Muscle layer of colon (tissue), 2 donors: ENCODE results near the gene DEAF1.

ENCODE experiments used
- H3K27ac ChIP-seq: one replicate; pipeline ENCODE4 v1.7.0; 2013; ENCODE audit warnings: low read depth, mild to moderate bottlenecking, low read length, moderate library complexity
- H3K27me3 ChIP-seq, 2 donors: one replicate each; pipeline ENCODE4 v1.7.0; 2013; ENCODE audit warnings: low read length in 2 of 2, mild to moderate bottlenecking in 2 of 2; ENCODE audit not compliant: insufficient read depth in 2 of 2, control insufficient read depth in 1 of 2
- H3K36me3 ChIP-seq: one replicate; pipeline ENCODE4 v1.7.0; 2013; ENCODE audit warnings: mild to moderate bottlenecking, low read length; ENCODE audit not compliant: insufficient read depth
- H3K4me1 ChIP-seq: one replicate; pipeline ENCODE4 v1.7.0; 2013; ENCODE audit warnings: mild to moderate bottlenecking, low read length; ENCODE audit not compliant: insufficient read depth
- H3K4me3 ChIP-seq, 2 donors: one replicate each; pipeline ENCODE4 v1.7.0; 2013; ENCODE audit warnings: low read length in 2 of 2, low read depth in 1 of 2, mild to moderate bottlenecking in 1 of 2, moderate library complexity in 1 of 2
- H3K9ac ChIP-seq: one replicate; pipeline ENCODE4 v1.7.0; 2013; ENCODE audit warnings: low read length
- H3K9me3 ChIP-seq: one replicate; pipeline ENCODE4 v1.7.0; 2013; ENCODE audit warnings: mild to moderate bottlenecking, low read length
- donor health status: abdominal sarcoma.
- donor health status: Adenocarcinoma of cecum.

DEAF1 gene

GRCh38 chr11:637333-637592, 57.8 kb downstream of the DEAF1 start:
- Histone ChIP-seq H3K27ac (no peak overlapping the region), H3K9me3 (no peaks in the 10 kb centered on the region), H3K4me1 (no peaks in the 10 kb centered on the region), H3K4me3 (no peak overlapping the region), H3K9ac (no peak overlapping the region), H3K36me3 (peaks cover 7% of the 10 kb centered on the region), H3K27me3 (peaks cover 12 to 31% of the 10 kb centered on the region in 2 donors)

GRCh38 chr11:636511-637332, 58.3 kb downstream of the DEAF1 start, which contains the start of gene DRD4:
Gene DRD4 (plus strand): TSS chr11:637269. CDS start chr11:637305, 36 bp downstream.
- Histone ChIP-seq H3K9me3 (no peaks in the 10 kb centered on the region), H3K27me3 (peaks cover 12 to 31% of the 10 kb centered on the region in 2 donors), H3K9ac (no peak within 1 kb of the TSS), H3K4me3 (no peak within 1 kb of the TSS), H3K4me1 (no peaks in the 10 kb centered on the region), H3K27ac (no peak within 1 kb of the TSS), H3K36me3 (peaks cover 2% of the 10 kb centered on the region)

- peaks cover 12 to 31% of the 10 kb centered on the region in 2 donors for H3K27me3 ChIP-seq
- no peaks in the 10 kb centered on the region for H3K36me3 ChIP-seq
- no peak overlapping the region for H3K4me3 ChIP-seq
- H3K9ac ChIP-seq, result no peak overlapping the region
- no peaks in the 10 kb centered on the region for H3K4me1 ChIP-seq
- H3K27ac ChIP-seq, result no peak overlapping the region
- H3K9me3 ChIP-seq, result no peaks in the 10 kb centered on the region
Observed at GRCh38 chr11:635945-636510, 59.0 kb downstream of the DEAF1 start.

- Histone ChIP-seq H3K4me1 (peaks cover 4% of the 10 kb centered on the region), H3K27ac (no peak overlapping the region), H3K9me3 (no peaks in the 10 kb centered on the region), H3K36me3 (no peaks in the 10 kb centered on the region), H3K9ac (no peak overlapping the region), H3K27me3 (peaks cover 0 to 8% of the 10 kb centered on the region in 2 donors), H3K4me3 (no peak overlapping the region)
Observed at GRCh38 chr11:630871-631270, 64.2 kb downstream of the DEAF1 start.

- Histone ChIP-seq H3K4me3 (no peak overlapping the region), H3K27ac (no peak overlapping the region), H3K9ac (no peak overlapping the region), H3K36me3 (no peaks in the 10 kb centered on the region), H3K4me1 (peaks cover 4% of the 10 kb centered on the region), H3K9me3 (no peaks in the 10 kb centered on the region), H3K27me3 (peaks cover 0 to 25% of the 10 kb centered on the region in 2 donors)
Observed at GRCh38 chr11:629237-629583, 65.8 kb downstream of the DEAF1 start.

GRCh38 chr11:628056-628455, 67.0 kb downstream of the DEAF1 start:
- Histone ChIP-seq H3K36me3 (no peaks in the 10 kb centered on the region), H3K9me3 (no peaks in the 10 kb centered on the region), H3K27me3 (peaks cover 0 to 33% of the 10 kb centered on the region in 2 donors), H3K9ac (no peak overlapping the region), H3K4me3 (no peak overlapping the region), H3K27ac (no peak overlapping the region), H3K4me1 (peaks cover 4% of the 10 kb centered on the region)

GRCh38 chr11:627308-627576, 67.8 kb downstream of the DEAF1 start:
- Histone ChIP-seq H3K27me3 (peaks cover 0 to 34% of the 10 kb centered on the region in 2 donors), H3K4me1 (peaks cover 4% of the 10 kb centered on the region)

GRCh38 chr11:626475-627307, 68.3 kb downstream of the DEAF1 start, which contains the start of gene SCT:
Gene SCT (minus strand): TSS chr11:627181. CDS start chr11:627143, 38 bp downstream.
- no peak within 1 kb of the TSS for H3K27ac ChIP-seq
- no peak within 1 kb of the TSS for H3K9ac ChIP-seq
- peaks cover 0 to 34% of the 10 kb centered on the region in 2 donors for H3K27me3 ChIP-seq
- H3K36me3 ChIP-seq, result no peaks in the 10 kb centered on the region
- H3K9me3 ChIP-seq, result no peaks in the 10 kb centered on the region
- H3K4me3 ChIP-seq, result no peak within 1 kb of the TSS
- peaks cover 4% of the 10 kb centered on the region for H3K4me1 ChIP-seq

More at GRCh38 chr11:627308-627576, 67.8 kb downstream of the DEAF1 start:
- H3K9ac ChIP-seq, result no peak overlapping the region
- H3K9me3 ChIP-seq, result no peaks in the 10 kb centered on the region
- no peaks in the 10 kb centered on the region for H3K36me3 ChIP-seq
- H3K27ac ChIP-seq, result no peak overlapping the region
- no peak overlapping the region for H3K4me3 ChIP-seq

GRCh38 chr11:625636-626268, 69.3 kb downstream of the DEAF1 start:
- Histone ChIP-seq H3K27ac (no peak overlapping the region), H3K4me3 (no peak overlapping the region)

GRCh38 chr11:624705-625635, 70.1 kb downstream of the DEAF1 start, which contains the start of gene CDHR5:
Gene CDHR5 (minus strand): TSS chr11:624955. CDS start chr11:624902, 53 bp downstream.
- Histone ChIP-seq H3K9me3 (no peaks in the 10 kb centered on the region), H3K36me3 (no peaks in the 10 kb centered on the region), H3K27ac (no peak within 1 kb of the TSS), H3K27me3 (peaks cover 0 to 34% of the 10 kb centered on the region in 2 donors), H3K4me3 (no peak within 1 kb of the TSS), H3K4me1 (peaks cover 4% of the 10 kb centered on the region), H3K9ac (no peak within 1 kb of the TSS)

More at GRCh38 chr11:625636-626268, 69.3 kb downstream of the DEAF1 start:
- Histone ChIP-seq H3K9ac (no peak overlapping the region), H3K36me3 (no peaks in the 10 kb centered on the region), H3K4me1 (peaks cover 4% of the 10 kb centered on the region), H3K27me3 (peaks cover 0 to 34% of the 10 kb centered on the region in 2 donors), H3K9me3 (no peaks in the 10 kb centered on the region)
